GM19395 (cell line): Measurements from ENCODE around the gene GRAMD1C.

Source experiments
- ATAC-seq: cut with Tn5 transposase; IDR thresholded peaks from one replicate; pipeline ENCODE4 v1.9.1; 2021; ENCODE audit warnings: mild to moderate bottlenecking, moderate library complexity; ENCODE audit not compliant: unreplicated experiment

The GRAMD1C gene

GRCh38 chr3:113948015-113948917, 109.7 kb downstream of the GRAMD1C start:
- ATAC-seq: peak; percentile 67

- no peak for ATAC-seq
These were observed 114.3 kb downstream of the GRAMD1C start for GRCh38 chr3:113952921-113953320.

DNA sequence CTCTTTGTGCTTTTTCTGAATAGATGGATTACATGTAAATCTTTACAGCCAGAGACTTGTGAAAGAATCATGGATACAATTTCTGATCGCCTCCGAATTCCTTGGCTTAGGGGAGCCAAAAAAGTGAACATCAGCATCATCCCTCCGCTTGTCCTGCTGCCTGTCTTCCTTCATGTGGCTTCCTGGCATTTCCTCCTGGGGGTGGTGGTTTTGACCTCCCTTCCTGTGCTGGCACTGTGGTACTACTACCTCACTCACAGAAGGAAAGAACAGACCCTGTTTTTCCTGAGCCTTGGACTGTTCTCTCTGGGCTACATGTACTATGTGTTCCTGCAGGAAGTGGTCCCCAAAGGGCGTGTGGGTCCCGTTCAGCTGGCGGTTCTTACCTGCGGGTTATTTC, 115.1 kb downstream of the GRAMD1C start:
- no peak for ATAC-seq

GRCh38 chr3:113954091-113954685, 115.6 kb downstream of the GRAMD1C start:
- ATAC-seq: no peak

- no peak for ATAC-seq
These were observed 125.3 kb downstream of the GRAMD1C start for GRCh38 chr3:113963879-113964278.

- ATAC-seq: no peak
These were observed 127.6 kb downstream of the GRAMD1C start for GRCh38 chr3:113966172-113966571.

- ATAC-seq: no peak
These were observed 130.4 kb downstream of the GRAMD1C start for GRCh38 chr3:113968986-113969385.

- ATAC-seq: no peak
These were observed 139.2 kb downstream of the GRAMD1C start for GRCh38 chr3:113977822-113978221.

DNA sequence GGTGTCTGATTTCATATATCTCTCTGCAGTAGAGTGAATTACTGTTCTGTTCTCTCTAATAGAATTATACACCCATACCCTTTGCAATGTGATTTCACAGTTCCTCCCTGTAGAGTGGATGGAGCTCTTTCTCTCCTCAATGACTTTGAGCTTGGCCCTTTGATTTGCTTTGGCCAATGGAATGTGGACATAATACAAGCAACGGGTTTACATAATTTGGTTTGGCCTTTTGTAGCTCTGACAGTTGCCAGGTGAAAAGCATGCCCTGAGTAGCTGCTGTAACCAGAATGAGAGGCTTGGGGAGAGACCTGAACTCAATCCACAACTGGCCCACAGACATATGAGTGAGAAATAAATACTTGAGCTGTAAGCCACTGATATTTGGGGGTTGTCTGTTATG, 141.3 kb downstream of the GRAMD1C start:
- ATAC-seq: no peak

GRCh38 chr3:113981803-113982202, 143.2 kb downstream of the GRAMD1C start:
- no peak for ATAC-seq

- no peak for ATAC-seq
These were observed 145.0 kb downstream of the GRAMD1C start for GRCh38 chr3:113983544-113983943.

- peak; percentile 61 for ATAC-seq
These were observed 147.0 kb downstream of the GRAMD1C start for GRCh38 chr3:113985541-113985940.
